HG02885 (cell line): ENCODE data around the gene CLCNKA.
"Not testable (repeated sequence)": the region's sequence is repeated elsewhere in the genome, so short reads cannot be mapped to it uniquely, and the experiment has no call there.

Source experiments
- ATAC-seq: cut with Tn5 transposase; IDR thresholded peaks from one replicate; pipeline ENCODE4 v1.9.1; 2021; ENCODE audit warnings: mild to moderate bottlenecking; ENCODE audit not compliant: unreplicated experiment, poor library complexity

The CLCNKA gene

DNA sequence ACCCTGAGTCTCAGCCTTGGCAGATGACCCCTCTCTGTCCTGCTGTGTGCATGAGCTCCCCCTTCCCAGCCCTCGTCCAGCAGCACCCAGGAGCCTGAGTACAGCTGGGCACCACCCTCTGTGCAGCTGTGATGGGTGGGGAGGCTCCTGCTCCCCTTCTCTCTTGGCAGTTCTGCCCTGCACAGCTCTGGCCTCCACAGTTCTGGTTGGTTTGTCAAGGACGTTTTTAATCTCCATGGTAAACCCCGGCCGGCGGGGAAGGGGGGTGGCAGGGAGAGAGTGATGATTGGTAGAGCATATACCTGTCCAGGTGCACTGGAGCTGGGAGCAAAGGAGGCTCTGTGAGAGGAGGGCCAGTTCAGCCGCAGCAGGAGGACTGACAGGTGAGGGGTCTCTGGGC, at the start of gene CLCNKA:
Gene CLCNKA (plus strand): TSS at position 356 of the 400 bp plus-strand sequence. CDS start 584 bp downstream, outside the sequence.
- no peak for ATAC-seq

DNA sequence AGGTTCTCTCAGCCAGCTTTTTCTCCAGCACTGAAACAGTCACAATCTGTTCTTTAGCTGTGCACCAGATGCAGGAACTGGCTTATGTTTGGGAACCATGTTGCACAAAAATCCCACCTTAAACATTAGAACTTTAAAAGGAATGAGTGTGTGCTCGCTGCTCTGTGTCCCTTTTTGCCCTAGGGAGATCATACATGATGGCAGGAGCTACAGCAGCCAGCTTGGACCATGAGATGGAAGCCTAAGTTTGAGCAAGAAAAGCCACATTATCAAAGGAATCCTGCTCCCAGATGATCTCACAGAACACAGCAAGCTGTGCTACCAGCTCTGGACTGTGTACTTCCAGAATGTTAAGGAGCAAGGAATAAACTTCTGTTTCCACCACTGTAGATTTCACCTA, 49.4 kb upstream of the CLCNKA start:
- ATAC-seq, result no peak

DNA sequence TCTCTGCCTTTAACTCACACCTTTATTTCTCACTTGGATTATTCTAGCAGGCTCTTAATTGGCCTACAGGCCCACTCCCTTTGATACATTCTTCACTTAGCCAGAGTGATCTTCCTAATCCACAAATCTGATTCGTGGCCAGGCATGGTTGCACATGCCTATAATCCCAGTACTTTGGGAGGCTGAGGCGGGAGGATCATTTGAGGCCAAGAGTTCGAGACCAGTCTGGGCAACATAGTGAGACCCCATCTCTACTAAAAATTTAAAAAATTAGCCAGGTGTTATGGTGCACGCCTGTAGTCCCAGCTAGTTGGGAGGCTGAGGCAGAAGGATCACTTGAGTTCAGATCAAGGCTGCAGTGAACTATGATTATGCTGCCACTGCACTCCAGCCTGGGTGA, 48.1 kb upstream of the CLCNKA start:
- ATAC-seq, result no peak

DNA sequence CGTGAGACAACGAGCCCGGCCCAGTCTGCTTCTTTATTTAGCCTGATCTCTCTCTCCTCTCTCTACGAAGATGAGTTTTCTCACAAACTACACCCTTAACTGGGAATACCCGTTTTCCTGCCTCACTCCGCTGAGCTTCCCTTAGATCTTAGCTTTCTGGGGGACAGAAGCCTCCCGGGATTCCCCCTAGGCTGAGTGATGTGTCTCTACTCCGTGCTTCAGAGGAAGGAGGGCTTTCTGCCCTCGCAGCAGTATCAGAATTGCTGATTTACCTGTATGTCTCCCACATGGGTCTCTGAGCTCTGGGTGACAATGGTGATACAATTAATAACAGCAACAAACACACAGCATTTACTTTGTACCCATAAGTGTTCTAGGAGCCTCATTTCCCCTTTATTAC, 47.0 kb upstream of the CLCNKA start:
- no peak for ATAC-seq

DNA sequence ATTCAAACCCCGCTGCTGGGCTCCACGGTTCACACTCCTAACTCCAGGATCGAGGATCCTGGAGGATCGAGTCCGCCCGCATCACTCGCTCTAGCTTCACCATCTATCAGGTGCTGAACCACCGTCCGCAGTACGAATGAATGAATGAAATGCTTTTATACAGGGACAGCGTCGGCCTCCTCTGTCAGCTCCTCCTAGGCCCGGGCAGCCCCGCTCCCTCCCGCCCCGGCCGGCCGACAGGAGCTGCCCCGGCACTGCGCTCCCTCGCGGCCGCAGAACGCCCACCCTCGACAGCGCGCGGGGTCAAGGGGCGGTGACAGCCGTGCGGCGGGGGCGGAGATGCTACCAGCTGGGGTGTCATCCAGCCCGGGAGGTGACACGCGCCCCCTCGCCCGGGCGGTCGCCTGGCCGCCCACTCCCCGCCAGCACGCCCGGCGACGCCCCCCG, 46.5 kb upstream of the CLCNKA start:
- peak; percentile 67 for ATAC-seq

DNA sequence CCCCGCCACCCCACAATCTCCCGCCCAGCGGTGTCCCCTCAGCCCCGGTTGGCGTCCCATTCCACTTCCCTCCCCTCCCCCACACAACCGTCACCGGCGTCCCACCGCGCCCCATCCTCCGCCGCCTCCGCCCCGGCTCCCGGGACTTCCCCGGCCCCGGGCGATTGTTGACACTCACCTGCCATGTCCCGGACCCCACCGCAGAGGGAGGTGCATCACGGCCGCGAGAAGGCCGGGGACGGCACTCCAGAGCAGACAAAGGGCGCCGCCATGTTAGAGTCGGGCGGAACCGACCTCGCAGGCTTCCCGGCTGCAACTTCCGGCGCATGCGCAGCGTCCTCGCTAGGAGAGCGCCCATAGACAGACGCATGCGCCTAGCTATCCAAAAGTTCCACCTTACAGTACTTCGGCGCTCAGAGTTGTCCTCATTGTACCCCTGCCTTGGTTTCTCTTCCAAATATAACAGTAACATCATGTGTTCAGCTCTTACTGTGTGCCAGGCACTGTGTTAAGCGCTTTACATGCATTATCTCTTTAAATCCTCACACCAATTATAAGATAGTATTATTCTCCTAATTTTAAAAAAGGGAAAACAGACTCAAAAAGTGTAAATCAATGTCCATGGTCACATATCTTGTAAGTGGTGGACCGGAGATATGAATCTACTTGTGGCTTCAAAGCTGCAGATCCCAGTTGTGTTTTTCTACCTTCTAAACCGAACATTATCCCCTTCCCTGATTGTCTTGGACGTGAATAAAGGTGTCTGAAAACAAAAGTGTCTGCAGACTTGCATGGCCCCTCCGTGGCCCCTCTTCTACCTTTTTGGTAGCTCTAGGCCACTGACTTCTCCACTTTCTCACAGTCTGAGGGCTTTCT, 45.8 kb upstream of the CLCNKA start, which contains the start of gene ZBTB17:
Gene ZBTB17 (minus strand): TSS at position 297 of the 876 bp plus-strand sequence. CDS start 27,606 bp downstream, outside the sequence.
- peak; percentile 89 for ATAC-seq

GRCh38 chr1:15977947-15978346, 43.9 kb upstream of the CLCNKA start:
- not testable (repeated sequence) for ATAC-seq

DNA sequence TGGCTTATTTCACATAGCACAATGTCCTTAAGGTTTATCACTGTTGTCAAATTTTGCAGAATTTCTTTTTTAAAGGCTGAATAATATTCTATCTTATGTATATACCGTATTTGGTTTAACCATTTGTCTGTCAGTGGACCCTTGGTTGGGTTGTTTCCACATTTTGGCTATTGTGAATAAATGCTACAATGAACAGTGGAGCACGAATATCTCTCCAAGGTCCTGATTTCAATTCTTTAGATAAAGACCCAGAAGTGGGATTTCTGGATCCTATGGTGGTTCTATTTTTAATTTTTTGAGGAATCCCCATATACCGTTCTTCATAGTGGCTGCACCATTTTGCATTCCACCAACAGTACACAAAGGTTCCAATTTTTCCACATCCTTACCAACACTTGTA, 40.2 kb upstream of the CLCNKA start:
- ATAC-seq, result no peak

DNA sequence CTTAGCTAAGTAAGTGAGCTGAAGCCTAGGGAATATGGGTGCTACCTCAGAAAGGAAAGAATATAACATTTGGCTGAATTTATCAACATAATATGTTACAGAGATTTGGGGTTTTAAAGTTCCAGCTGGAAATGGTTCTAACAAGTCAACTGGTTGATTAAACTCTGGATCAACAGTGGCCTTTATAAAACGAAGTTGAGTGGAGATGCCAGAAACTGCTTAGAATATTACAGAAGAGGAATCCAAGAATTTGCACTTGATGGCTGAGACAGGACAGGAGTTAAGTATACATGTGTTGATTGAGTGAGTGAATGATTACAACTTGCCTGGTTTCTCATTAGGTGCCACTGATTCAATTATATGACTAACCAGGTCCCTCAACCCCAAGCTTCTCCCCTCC, 38.6 kb upstream of the CLCNKA start:
- ATAC-seq, result no peak

- no peak for ATAC-seq
Observed at GRCh38 chr1:15985611-15986297, 36.1 kb upstream of the CLCNKA start.

- ATAC-seq, result no peak
Observed at GRCh38 chr1:15988856-15989736, 32.7 kb upstream of the CLCNKA start.

- no peak for ATAC-seq
Observed at GRCh38 chr1:15989776-15990175, 32.1 kb upstream of the CLCNKA start.

DNA sequence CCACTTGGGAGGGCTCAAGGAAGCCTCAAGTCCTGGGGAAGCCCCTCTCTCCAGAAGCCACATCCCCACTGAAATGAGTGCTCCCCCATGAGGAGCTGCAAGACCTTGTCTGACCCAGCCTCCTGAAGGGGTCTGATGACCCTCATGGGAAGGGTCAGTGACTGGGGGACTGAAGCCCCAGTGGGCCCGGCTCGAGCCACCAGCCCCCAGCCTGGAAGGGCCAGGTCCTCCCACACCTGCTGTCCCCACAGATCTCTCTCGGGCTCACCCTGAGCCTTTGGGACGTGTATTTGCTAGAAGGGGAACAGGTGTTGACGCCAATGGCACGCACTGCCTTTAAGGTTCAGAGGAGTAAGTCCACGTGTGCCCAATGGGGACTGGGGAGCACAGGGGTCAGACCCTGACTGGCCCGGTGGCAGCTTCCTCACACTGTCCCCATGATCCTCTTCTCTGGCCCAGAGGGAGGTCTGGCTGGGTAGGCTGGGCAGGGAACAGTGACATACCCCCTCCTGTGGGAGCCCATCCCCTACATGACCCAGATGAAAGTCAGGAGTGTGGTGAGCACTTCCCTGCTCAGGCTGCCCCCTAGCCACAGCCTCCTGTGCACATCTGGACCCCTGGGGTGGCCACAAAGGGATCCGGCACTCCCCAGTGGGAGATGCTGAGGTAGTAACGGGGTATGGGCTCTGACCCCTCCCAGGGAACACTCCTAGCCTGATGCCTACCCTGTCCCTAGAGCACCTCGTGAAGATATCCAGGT, 30.2 kb upstream of the CLCNKA start:
- ATAC-seq, result no peak

DNA sequence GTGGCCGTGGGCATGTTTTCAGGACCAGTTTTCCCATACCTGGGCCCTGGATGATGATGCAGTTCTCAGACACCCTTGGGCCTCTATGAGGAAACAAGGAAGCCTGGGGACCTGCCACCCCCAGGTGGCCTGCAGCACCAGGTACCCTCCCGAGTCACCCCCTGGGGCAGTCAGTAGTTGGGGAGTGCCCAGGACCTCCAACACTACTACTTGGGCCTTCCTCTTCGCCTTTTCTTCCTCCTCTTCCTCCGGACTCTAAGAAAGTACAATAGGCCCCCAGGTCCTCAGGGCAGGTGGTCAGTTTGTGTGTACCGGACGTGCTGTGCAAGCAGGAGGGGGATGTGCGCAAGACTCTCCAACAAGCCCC, 29.7 kb upstream of the CLCNKA start:
- ATAC-seq, result no peak

DNA sequence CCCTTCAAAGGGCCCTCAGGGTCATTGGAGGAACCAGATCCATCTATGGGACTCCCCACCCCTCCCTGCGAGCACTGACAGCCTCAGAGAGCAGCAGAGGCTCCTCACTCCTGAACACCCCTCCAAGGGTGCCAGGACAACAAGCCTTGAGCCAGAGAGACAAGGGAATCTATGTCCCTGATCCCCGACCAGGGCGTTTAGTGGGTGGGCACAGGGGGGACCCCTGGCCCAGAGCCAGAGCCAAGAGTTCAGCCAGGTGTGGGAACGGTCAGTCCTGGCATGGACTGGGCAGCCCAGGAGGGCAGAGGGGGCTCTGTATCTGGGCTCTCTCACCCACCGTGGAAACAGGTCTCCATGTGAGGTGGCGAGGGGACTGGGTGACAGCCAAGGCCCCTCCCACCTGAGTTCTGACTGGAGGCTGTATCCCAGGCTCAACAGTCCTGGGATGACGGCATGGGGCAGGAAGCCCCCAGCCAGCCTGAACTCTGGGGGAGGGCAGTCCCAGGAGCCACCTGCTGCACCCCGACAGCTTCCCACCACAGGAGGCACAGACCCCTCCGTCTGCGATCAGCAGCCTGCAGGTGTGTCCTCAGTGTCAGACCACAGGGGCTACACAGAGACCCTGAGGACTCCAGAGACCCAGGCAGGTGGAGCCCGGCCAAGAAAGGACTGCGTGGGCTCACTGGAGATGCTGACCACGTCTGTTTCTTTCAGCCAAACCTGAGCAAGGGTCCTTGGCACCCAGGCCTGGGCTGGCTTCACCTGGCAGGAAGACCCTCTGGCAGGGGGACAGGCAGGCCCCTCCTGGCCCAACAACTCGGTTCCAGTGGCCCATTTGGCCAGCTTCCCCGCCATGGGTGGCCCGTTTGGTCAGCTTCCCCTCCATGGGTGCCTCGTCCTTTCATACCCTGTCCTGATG, 29.0 kb upstream of the CLCNKA start:
- no peak for ATAC-seq

DNA sequence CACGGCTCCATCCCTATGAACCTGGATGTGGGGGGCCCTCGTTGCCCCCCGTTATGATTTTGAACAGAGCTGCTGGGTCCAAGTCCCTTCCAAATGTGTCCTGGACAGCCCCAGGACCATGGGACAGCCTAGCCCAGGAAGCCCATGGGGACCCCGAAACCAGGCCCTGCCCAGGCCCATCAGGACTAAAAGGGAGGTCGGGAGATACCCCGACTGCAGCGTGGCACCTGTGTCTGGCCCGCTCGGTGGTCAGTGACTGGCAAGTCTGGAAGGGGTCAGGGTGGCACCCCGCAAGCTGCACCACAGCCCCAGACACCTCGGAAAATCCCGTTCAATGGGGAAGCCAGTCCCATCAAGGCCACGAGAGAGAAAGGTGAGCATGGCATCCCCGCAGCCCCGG, 28.2 kb upstream of the CLCNKA start:
- no peak for ATAC-seq

DNA sequence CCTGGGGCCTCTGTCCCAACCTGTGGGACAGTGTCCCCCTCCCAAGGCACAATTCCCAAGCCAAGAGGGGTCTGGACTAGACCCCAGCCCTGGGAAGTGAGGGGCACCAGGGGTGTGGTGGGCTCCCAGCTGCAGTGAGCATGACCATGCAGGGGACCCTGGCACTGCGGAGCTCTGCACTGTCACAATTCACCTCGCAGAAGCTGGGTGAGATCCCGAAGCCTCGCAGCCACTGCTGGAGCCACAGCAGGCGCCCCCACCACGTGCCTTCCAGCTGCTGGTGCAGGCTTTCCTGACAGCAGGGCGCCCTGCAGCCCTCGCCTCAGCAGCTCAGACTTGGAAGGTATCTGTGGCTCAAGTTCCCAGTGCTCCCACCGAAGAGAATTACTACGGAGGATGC, 27.8 kb upstream of the CLCNKA start:
- ATAC-seq, result no peak

DNA sequence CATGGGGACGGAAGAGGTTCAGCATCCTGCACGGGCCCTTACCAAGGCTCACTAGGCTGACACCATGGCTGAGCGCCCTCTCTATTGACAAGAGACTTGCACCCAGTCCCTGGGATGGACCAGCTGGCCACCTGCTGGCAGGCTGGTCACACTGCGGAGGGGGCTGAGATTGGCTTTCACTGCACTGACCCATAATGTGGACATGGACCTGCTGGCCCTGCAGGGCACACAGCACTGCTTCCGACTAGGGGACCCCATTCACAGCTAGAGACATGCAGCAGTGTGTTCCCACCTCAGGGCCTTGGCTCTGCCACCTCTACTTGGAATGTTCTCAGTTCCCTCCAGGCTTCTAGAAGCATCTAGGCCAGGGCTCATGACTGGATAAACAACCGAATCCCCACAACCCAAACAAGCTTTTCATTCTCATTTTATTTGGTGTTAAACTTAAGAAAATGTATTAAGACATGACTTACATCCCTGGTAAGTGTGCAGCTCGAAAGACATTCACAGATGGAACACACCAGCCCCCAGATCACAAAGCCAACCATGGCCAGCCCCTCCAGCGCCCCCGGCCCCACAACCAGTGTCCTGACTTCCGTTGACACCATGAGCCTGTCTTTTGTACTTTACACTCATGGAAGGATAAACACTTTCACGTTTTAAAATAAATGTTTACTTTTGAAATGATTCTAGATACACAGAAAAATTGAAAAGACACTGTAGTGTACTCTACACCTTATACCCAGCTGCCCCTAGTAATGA, 27.1 kb upstream of the CLCNKA start:
- ATAC-seq, result no peak
